Right lobe of liver (tissue), 4 donors: ENCODE data around the gene PPTC7.

Source experiments
- POLR2A ChIP-seq: fragments of 450-650 bp; IDR thresholded peaks from one replicate; pipeline ENCODE4 v1.6.1; 2017; ENCODE audit warnings: antibody characterized with exemption, mild to moderate bottlenecking
- TF ChIP-seq, protein P1 (sequence below), 4 donors: fragments of 200-600 bp in 3 of 4; fragments of 450-650 bp in 1 of 4; IDR thresholded peaks; one replicate each; pipeline versions ENCODE4 v1.5.1 to v1.8.0; 2016 to 2022; ENCODE audit warnings: antibody characterized with exemption in 4 of 4, mild to moderate bottlenecking in 2 of 4
- donor health status: DM: no; HTN: no; CAD: no.
- donor health status: DM: no; HTN: no; CAD: no.
- donor health status: DM: no; HTN: yes; CAD: no.

DNA sequence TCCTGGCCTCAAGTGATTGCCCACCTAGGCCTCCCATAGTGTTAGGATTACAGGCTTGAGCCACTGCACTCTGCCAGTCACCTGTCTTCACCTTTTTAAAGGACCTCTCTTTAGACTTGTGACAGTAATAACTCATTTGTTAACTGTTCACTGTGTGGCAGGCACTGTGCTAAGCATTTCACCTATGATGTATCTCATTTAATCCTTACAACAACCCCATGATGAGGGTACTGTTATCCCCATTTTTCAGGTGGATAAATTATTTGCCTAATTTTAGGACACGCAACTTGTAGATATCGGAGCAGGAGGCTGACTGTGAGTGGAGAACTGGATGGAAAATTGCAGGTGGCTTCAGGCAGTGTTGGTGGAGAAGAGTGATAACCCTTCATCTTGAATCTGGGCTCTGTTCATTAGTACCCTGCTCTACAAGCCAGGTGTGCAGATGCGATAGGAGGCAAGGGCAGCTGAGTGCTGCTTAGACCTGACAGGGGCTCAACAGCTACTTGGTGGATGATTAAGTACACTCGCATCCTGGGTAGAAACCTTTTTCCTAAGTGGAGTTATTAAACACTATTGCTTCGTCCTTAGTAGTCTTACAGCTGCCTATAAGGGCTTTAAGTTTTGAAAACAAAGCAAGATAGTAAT lies 33.5 kb upstream of the PPTC7 start:
- TF ChIP-seq, protein P1, sequence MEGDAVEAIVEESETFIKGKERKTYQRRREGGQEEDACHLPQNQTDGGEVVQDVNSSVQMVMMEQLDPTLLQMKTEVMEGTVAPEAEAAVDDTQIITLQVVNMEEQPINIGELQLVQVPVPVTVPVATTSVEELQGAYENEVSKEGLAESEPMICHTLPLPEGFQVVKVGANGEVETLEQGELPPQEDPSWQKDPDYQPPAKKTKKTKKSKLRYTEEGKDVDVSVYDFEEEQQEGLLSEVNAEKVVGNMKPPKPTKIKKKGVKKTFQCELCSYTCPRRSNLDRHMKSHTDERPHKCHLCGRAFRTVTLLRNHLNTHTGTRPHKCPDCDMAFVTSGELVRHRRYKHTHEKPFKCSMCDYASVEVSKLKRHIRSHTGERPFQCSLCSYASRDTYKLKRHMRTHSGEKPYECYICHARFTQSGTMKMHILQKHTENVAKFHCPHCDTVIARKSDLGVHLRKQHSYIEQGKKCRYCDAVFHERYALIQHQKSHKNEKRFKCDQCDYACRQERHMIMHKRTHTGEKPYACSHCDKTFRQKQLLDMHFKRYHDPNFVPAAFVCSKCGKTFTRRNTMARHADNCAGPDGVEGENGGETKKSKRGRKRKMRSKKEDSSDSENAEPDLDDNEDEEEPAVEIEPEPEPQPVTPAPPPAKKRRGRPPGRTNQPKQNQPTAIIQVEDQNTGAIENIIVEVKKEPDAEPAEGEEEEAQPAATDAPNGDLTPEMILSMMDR (IDR thresholded peaks at IDR 0.05) = no peak
- TF ChIP-seq POLR2A = no peak
